Vagina (tissue), 2 donors: ENCODE data around the gene POLR2E. TPM values are rescaled to one million over a fixed set of nuclear protein-coding genes. Genes with fewer than 3 reads are reported as not detected.

ENCODE experiments used
- DNase-seq, 2 donors: peaks; one replicate each; pipeline ENCODE4 v3.0.0-alpha.2; 2017; ENCODE audit errors: extremely low spot score in 2 of 2
- H3K27ac ChIP-seq: fragments of 200-600 bp; sonication (generic); one replicate; pipeline ENCODE4 v1.5.1; 2019
- H3K27me3 ChIP-seq: fragments of 200-600 bp; sonication (generic); one replicate; pipeline ENCODE4 v1.5.1; 2019
- H3K36me3 ChIP-seq, 2 donors: fragments of 200-600 bp; sonication (generic); one replicate each; pipeline ENCODE4 v1.5.1; 2017 to 2019
- H3K4me1 ChIP-seq: fragments of 200-600 bp; sonication (generic); one replicate; pipeline ENCODE4 v1.5.1; 2019
- H3K4me3 ChIP-seq, 2 donors: fragments of 200-600 bp; sonication (generic); 1 replicate in 1 of 2; 2 replicates in 1 of 2; pipeline ENCODE4 v1.5.1; 2016 to 2019
- H3K9me3 ChIP-seq: fragments of 200-600 bp; sonication (generic); one replicate; pipeline ENCODE4 v1.5.1; 2019
- POLR2A ChIP-seq, 2 donors: fragments of 450-650 bp; IDR thresholded peaks; one replicate each; pipeline ENCODE4 v1.6.1; 2017; ENCODE audit warnings: antibody characterized with exemption in 2 of 2, mild to moderate bottlenecking in 2 of 2, moderate library complexity in 2 of 2
- POLR2AphosphoS5 ChIP-seq, 2 donors: sonication (generic); formaldehyde crosslinking; IDR thresholded peaks; one replicate each; pipeline ENCODE4 v1.9.0; 2017; ENCODE audit warnings: antibody characterized with exemption in 2 of 2, mild to moderate bottlenecking in 2 of 2, low read depth in 1 of 2; ENCODE audit not compliant: insufficient read depth in 1 of 2
- intact Hi-C: fragments of 100-400 bp; cut with DNase I; formaldehyde crosslinking; loops from one replicate; pipeline ENCODE4 v1.15.1; 2023
- total RNA-seq: library from RNA; depleted of rRNA; stranded (reverse); fragments of >200 nt; gene quantifications from one replicate; pipeline ENCODE4 v1.2.3, GENCODE V29; 2016
- TF ChIP-seq, protein P1 (sequence below), 3 experiments: fragments of 450-650 bp in 2 of 3; fragments of 200-600 bp in 1 of 3; sonication (generic) in 1 of 3; IDR thresholded peaks; one replicate each; pipeline ENCODE4 v1.5.1; 2017 to 2019; ENCODE audit warnings: antibody characterized with exemption in 3 of 3, mild to moderate bottlenecking in 2 of 3, moderate library complexity in 2 of 3

Gene POLR2E
- total RNA-seq, 1 donor from 2014 or later: 83.7 TPM

DNA sequence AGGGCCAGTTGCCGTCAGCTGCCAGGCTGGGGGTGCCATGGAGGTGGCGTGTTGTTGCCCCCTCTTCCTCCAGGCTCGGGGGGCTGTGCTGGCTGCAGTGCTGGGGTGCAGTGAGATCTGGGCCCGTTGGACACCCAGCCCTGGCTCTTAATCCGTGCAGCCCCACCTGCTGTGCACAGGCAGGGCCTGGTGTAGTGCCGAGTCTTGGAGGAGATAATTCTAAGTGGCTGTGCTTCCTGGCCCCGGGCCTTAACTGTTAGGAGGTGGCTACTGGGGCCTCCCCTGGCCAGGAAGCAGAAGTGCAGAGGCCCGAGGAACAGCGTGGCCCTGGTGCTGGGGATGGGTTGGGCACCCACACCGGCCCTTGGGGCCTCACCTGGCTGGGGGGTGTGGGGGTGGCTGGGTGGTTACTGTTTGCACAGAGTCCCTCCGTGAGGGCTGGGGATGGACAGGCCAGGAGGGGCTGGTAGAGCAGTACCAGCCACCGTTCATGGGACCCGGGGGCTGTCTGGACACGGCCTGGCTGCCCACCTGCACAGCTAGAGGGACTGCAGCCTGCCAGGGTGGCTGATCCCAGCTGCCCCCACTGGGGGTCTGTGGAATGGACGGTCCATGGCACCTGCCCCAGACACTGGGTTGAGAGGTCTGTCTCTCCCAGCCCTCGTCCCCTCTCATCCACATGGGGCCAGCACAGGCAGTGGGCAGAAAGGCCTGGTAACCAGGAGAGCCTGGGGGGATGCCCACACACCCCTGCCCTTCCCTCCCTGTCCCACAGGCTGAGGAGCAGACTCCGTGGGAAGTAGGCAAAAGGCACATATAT lies 11.9 kb upstream of the POLR2E start:
- H3K27ac ChIP-seq: no peak overlapping the region
- no peaks in the 10 kb centered on the region for H3K9me3 ChIP-seq
- TF ChIP-seq POLR2A (IDR thresholded peaks at IDR 0.05): no peak
- TF ChIP-seq POLR2AphosphoS5 (IDR thresholded peaks at IDR 0.05; ENCODE audit: insufficient read depth in 1 of 2, low read depth in 1 of 2): peak in 1 of 2 donors; percentile 12
- TF ChIP-seq, protein P1, sequence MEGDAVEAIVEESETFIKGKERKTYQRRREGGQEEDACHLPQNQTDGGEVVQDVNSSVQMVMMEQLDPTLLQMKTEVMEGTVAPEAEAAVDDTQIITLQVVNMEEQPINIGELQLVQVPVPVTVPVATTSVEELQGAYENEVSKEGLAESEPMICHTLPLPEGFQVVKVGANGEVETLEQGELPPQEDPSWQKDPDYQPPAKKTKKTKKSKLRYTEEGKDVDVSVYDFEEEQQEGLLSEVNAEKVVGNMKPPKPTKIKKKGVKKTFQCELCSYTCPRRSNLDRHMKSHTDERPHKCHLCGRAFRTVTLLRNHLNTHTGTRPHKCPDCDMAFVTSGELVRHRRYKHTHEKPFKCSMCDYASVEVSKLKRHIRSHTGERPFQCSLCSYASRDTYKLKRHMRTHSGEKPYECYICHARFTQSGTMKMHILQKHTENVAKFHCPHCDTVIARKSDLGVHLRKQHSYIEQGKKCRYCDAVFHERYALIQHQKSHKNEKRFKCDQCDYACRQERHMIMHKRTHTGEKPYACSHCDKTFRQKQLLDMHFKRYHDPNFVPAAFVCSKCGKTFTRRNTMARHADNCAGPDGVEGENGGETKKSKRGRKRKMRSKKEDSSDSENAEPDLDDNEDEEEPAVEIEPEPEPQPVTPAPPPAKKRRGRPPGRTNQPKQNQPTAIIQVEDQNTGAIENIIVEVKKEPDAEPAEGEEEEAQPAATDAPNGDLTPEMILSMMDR (IDR thresholded peaks at IDR 0.05): no peak
- DNase-seq: no peak
- peaks cover 47% of the 10 kb centered on the region for H3K4me1 ChIP-seq
- no peaks in the 10 kb centered on the region for H3K27me3 ChIP-seq
- H3K36me3 ChIP-seq: peaks cover 0 to 43% of the 10 kb centered on the region in 2 donors
- H3K4me3 ChIP-seq: no peak overlapping the region
- intact Hi-C loops: no loop called here

DNA sequence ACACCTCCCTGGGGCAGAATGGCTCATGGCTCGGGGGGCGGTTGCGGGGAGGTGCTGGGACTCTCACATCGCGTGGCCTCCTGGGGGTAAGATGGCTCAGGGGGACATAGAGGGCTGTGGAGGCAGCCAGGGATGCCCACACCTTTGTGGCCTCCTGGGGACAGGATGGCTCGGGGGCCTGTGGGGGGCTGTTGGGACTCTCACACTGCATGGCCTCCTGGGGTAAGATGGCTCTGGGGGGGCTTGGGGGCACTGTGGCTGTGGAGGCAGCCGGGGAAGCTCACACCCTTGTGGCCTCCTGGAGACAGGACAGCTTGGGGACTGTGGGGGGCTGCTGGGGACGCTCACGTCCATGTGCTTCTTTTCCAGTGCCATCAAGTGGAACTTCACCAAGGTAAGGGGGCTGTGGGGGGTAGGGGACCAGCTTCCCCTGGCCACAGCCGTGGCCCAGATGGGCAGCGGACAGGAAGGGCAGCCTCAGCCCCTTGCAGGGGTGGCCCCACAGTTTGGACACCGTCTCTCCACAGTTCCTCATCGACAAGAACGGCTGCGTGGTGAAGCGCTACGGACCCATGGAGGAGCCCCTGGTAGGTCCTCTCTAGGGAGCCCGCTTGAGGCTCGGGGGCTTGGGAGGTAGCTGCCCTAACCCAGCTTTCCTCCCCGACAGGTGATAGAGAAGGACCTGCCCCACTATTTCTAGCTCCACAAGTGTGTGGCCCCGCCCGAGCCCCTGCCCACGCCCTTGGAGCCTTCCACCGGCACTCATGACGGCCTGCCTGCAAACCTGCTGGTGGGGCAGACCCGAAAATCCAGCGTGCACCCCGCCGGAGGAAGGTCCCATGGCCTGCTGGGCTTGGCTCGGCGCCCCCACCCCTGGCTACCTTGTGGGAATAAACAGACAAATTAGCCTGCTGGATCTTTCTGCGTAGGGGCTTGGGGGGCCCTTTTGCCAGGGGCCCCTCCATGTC lies 11.0 kb upstream of the POLR2E start:
- H3K27me3 ChIP-seq: no peaks in the 10 kb centered on the region

DNA sequence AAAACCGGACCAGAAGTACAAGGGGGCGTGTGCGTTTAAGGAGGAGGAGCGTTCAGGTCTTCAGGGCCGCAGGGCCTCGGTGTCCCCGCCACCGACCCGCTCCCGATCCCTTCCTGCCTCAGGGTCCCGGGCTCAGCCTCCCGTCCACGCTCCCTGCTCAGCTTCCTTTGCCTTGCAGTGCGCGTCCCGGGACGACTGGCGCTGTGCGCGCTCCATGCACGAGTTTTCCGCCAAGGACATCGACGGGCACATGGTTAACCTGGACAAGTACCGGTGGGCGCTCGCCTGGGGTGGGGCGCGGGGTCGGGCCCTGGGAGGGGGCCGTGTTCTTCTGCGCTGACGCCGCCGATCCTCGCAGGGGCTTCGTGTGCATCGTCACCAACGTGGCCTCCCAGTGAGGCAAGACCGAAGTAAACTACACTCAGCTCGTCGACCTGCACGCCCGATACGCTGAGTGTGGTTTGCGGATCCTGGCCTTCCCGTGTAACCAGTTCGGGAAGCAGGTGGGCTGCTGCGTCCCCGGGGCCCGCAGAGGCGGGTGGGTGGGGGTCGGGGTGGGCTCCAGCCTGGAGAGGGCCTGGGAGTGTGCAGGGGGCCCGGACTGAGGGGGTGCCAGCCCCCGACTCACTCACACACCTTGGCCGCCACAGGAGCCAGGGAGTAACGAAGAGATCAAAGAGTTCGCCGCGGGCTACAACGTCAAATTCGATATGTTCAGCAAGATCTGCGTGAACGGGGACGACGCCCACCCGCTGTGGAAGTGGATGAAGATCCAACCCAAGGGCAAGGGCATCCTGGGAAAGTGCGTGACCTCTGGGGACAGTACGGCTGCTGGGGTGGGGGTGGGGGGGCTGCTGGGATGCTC lies 10.1 kb upstream of the POLR2E start:
- Histone ChIP-seq H3K27ac (peak overlapping the region; percentile 99), H3K4me3 (peak overlapping the region; percentile 86 to 92), H3K27me3 (no peaks in the 10 kb centered on the region), H3K9me3 (no peaks in the 10 kb centered on the region), H3K36me3 (peaks cover 0 to 33% of the 10 kb centered on the region in 2 donors), H3K4me1 (peaks cover 58% of the 10 kb centered on the region)
- no peak for DNase-seq
- peak in 1 of 2 donors; percentile 59 for TF ChIP-seq POLR2AphosphoS5 (IDR thresholded peaks at IDR 0.05; ENCODE audit: insufficient read depth in 1 of 2, low read depth in 1 of 2)
- TF ChIP-seq, protein P1 (IDR thresholded peaks at IDR 0.05): no peak
- intact Hi-C loops: no loop called here

More for the DNA sequence above, 11.0 kb upstream of the POLR2E start:
- Histone ChIP-seq H3K36me3 (peaks cover 0 to 41% of the 10 kb centered on the region in 2 donors), H3K9me3 (no peaks in the 10 kb centered on the region), H3K4me3 (peak overlapping the region in 1 of 2 donors; percentile 92), H3K27ac (peak overlapping the region; percentile 99), H3K4me1 (peaks cover 51% of the 10 kb centered on the region)
- TF ChIP-seq POLR2AphosphoS5 (IDR thresholded peaks at IDR 0.05; ENCODE audit: insufficient read depth in 1 of 2, low read depth in 1 of 2) (no peak), POLR2A (IDR thresholded peaks at IDR 0.05) (no peak)
- TF ChIP-seq, protein P1 (IDR thresholded peaks at IDR 0.05): no peak
- DNase-seq: no peak
- intact Hi-C loops: no loop called here

DNA sequence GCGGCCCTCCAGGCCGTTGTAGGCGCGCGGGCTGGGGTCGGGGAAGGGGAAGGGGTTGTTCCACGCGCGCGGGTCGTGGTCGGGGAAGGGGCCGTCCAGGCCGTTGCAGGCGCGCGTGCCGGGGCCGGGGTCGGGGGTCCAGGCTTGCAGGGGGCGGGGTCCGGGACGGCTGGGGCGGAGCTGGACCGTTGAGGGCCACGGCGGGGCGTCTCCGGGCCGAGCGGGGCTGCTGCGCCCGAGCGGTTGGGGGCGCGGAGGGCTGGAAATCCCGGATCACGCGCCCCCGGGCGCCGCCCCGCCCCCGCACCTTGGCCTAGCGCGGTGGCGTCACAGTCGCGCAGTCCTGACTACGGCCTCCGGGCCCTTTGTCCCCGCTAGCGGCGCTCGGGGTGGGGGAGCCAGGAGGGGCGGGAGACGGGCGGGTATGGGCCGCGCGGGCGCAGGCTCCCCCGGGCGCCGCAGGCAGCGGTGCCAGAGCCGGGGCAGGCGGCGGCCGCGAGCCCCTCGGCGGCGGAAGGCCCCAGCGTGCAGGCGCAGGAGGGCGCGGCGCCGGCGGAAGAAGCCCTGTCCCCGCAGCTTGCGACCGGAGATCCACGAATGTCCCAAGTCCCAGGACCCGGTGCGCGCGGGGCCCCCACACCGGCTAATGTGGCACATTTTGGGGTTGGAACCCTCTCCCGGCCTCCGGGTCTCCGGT lies 9.3 kb upstream of the POLR2E start:
- Histone ChIP-seq H3K27ac (peak overlapping the region; percentile 99), H3K4me3 (peak overlapping the region; percentile 86 to 92), H3K9me3 (no peaks in the 10 kb centered on the region), H3K36me3 (peaks cover 0 to 25% of the 10 kb centered on the region in 2 donors), H3K27me3 (no peaks in the 10 kb centered on the region), H3K4me1 (peaks cover 60% of the 10 kb centered on the region)
- intact Hi-C loops: loop anchor here (5.0 kb wide), 1 partner anchor 77 kb away; the partner anchor contains the start of gene CNN2
- no peak for DNase-seq
- TF ChIP-seq, protein P1 (IDR thresholded peaks at IDR 0.05): no peak
- TF ChIP-seq POLR2AphosphoS5 (IDR thresholded peaks at IDR 0.05; ENCODE audit: insufficient read depth in 1 of 2, low read depth in 1 of 2) (no peak), POLR2A (IDR thresholded peaks at IDR 0.05) (peak in 1 of 2 donors; percentile 10)
